Measurements from ENCODE around the gene CCNY. TPM values are rescaled to one million over a fixed set of nuclear protein-coding genes. Genes with fewer than 3 reads are reported as not detected.

The CCNY gene
- total RNA-seq = 35.6 and 90.5 TPM in 2 replicates

DNA sequence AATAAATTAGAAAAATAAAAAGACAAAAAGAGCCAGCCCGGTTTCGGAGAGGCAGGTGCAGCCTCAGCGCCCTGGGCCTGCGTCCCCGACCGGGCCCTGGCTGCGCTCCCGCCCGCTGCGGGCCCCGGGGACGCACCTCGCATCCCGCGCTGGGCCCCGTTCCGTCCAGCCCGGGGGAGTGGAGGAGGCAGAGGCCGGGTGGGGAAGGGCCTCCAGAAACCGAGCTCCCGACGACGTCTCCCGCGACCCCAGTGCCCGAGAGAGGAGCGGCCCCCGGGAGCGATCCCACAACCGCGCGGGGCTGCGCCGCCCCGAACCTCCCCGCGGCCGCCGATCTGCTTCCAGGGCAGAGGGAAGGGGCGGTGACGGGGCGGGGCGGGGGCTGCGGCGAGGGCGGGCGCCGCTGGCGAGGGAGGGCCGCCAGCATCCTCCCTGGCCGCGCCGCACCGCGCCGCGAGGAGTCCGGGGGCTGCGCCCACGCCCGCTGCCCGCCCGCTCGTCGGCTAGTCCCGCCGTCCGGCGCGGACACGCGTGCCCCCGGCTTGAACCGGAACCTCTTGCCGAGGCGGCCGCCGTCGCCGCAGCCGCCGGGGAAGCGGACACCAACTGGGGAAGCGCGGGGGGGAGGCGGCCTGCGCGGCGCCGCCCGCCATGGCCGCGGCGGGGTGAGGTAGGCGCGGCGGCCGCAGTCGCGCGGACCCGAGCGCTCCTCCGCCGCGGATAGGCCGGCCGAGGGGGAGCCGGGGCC lies at the start of gene CCNY:
CCNY (plus strand) TSS at position 426 of the 748 bp plus-strand sequence. CDS start 545 bp downstream, outside the sequence.

DNA sequence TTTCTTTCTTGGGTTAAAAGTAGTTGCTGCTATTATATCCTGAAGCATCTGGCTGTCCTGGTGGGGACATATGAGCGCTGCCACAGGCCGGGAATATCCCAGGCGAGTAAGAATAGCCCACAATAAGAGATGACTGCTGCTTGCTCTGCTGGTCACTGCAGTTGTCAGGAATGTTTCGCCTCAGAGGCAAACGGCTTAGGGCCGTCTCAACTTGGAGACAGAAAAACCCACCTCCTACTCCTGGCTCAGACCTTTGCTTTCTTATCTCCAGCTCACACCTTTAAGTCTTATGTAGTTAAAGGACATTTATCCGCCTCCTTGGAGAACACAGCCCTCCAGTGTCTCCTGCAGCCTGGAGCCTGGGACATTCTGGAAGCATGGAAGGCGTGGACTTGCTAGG lies 268.9 kb downstream of the CCNY start, which contains the start of gene GJD4:
GJD4 (plus strand) TSS at position 151 of the 400 bp plus-strand sequence; CDS start at position 378, 227 bp downstream.

Other genes starting within 250 kb of the CCNY start
- 18.5 and 19.9 TPM in 2 replicates for gene CUL2, start 246.2 kb upstream of the CCNY start, total RNA-seq
- gene CREM, start 209.7 kb upstream of the CCNY start, total RNA-seq = 24.5 and 27.6 TPM in 2 replicates

All from bronchial smooth muscle cell (primary cell).